DMS79 treated with DMSO at 0.1 percent for 48 hours (cell line): ENCODE data around the gene FOXD3.
A peak's percentile ranks its signal among the peaks of the same experiment; 100 is the strongest.

ENCODE experiments used
- DNase-seq: peaks from one replicate; lab custom pipeline; 2025; lab: John Stamatoyannopoulos, UW

Gene FOXD3

GRCh38 chr1:63362073-63362472 is 39.7 kb downstream of the FOXD3 start:
- DNase-seq = no peak

GRCh38 chr1:63362578-63362977 is 40.2 kb downstream of the FOXD3 start:
- no peak for DNase-seq

- DNase-seq = no peak
These were observed 40.6 kb downstream of the FOXD3 start for GRCh38 chr1:63363014-63363413.

GRCh38 chr1:63366908-63367214 is 44.5 kb downstream of the FOXD3 start:
- no peak for DNase-seq

GRCh38 chr1:63367215-63368103 is 45.1 kb downstream of the FOXD3 start, which contains the start of gene ALG6:
Gene ALG6 (plus strand): TSS chr1:63367627. CDS start chr1:63370978, 3,351 bp downstream.
- peak; percentile 94 for DNase-seq

- peak; percentile 50 for DNase-seq
These were observed 45.8 kb downstream of the FOXD3 start for GRCh38 chr1:63368131-63368530.
